H9 (cell line): ENCODE data around the gene MRPS21. TPM values are rescaled to one million over a fixed set of nuclear protein-coding genes. Genes with fewer than 3 reads are reported as not detected.

ENCODE experiments used
- DNase-seq: peaks from one replicate; pipeline ENCODE4 v3.0.0-alpha.2; 2017
- H2AFZ ChIP-seq: one replicate; pipeline ENCODE4 v1.6.1; 2013; ENCODE audit warnings: mild to moderate bottlenecking, low read length, control low read depth, moderate library complexity
- H2AK5ac ChIP-seq: 2 replicates; pipeline ENCODE4 v1.6.1; 2013; ENCODE audit warnings: low read length, control low read depth, mixed read lengths; ENCODE audit not compliant: insufficient read length
- H2BK120ac ChIP-seq: one replicate; pipeline ENCODE4 v1.6.1; 2013; ENCODE audit warnings: low read depth, mild to moderate bottlenecking, low read length, control low read depth, inconsistent platforms; ENCODE audit not compliant: poor library complexity, severe bottlenecking
- H2BK12ac ChIP-seq: 2 replicates; pipeline ENCODE4 v1.6.1; 2013; ENCODE audit warnings: low read length, control low read depth, mixed read lengths, low read depth; ENCODE audit not compliant: insufficient read length
- H2BK15ac ChIP-seq: 2 replicates; pipeline ENCODE4 v1.6.1; 2013; ENCODE audit warnings: low read depth, low read length, control low read depth
- H2BK20ac ChIP-seq: one replicate; pipeline ENCODE4 v1.6.1; 2013; ENCODE audit warnings: low read depth, mild to moderate bottlenecking, low read length, control low read depth, inconsistent platforms; ENCODE audit not compliant: poor library complexity, severe bottlenecking
- H2BK5ac ChIP-seq: 2 replicates; pipeline ENCODE4 v1.6.1; 2013; ENCODE audit warnings: low read length, control low read depth, mixed read lengths; ENCODE audit not compliant: insufficient read length
- H3K14ac ChIP-seq: 2 replicates; pipeline ENCODE4 v1.6.1; 2013; ENCODE audit warnings: low read length, control low read depth; ENCODE audit not compliant: insufficient read depth
- H3K18ac ChIP-seq: 2 replicates; pipeline ENCODE4 v1.6.1; 2013; ENCODE audit warnings: low read depth, mild to moderate bottlenecking, mixed read lengths, low read length, control low read depth; ENCODE audit not compliant: insufficient read length
- H3K23ac ChIP-seq: 2 replicates; pipeline ENCODE4 v1.6.1; 2013; ENCODE audit warnings: low read length, control low read depth, mixed read lengths, low read depth; ENCODE audit not compliant: insufficient read length
- H3K23me2 ChIP-seq: 2 replicates; pipeline ENCODE4 v1.6.1; 2013; ENCODE audit warnings: low read depth, mild to moderate bottlenecking, mixed read lengths, low read length, control low read depth; ENCODE audit not compliant: insufficient read length, poor library complexity, severe bottlenecking
- H3K27ac ChIP-seq: 2 replicates; pipeline ENCODE4 v1.5.1; 2013; ENCODE audit warnings: low read length, control low read depth, mixed read lengths, low read depth; ENCODE audit not compliant: insufficient read length
- H3K27me3 ChIP-seq: 2 replicates; pipeline ENCODE4 v1.6.1; 2013; ENCODE audit warnings: low read length, control low read depth, inconsistent platforms; ENCODE audit not compliant: insufficient read depth
- H3K4ac ChIP-seq: 2 replicates; pipeline ENCODE4 v1.6.1; 2013; ENCODE audit warnings: low read depth, mild to moderate bottlenecking, control low read depth, inconsistent platforms, low read length, moderate library complexity
- H3K4me1 ChIP-seq: 2 replicates; pipeline ENCODE4 v1.6.1; 2013; ENCODE audit warnings: low read length, control low read depth, inconsistent platforms; ENCODE audit not compliant: insufficient read depth
- H3K4me2 ChIP-seq: 2 replicates; pipeline ENCODE4 v1.6.1; 2013; ENCODE audit warnings: low read length, control low read depth, mixed read lengths; ENCODE audit not compliant: insufficient read length, insufficient read depth
- H3K56ac ChIP-seq: 2 replicates; pipeline ENCODE4 v1.6.1; 2013; ENCODE audit warnings: low read depth, mild to moderate bottlenecking, mixed read lengths, low read length, control low read depth; ENCODE audit not compliant: insufficient read length
- H3K79me1 ChIP-seq: 2 replicates; pipeline ENCODE4 v1.6.1; 2013; ENCODE audit warnings: low read depth, mild to moderate bottlenecking, moderate library complexity, low read length, control low read depth, inconsistent platforms; ENCODE audit not compliant: insufficient read depth, poor library complexity, severe bottlenecking
- H3K79me2 ChIP-seq: 2 replicates; pipeline ENCODE4 v1.6.1; 2013; ENCODE audit warnings: low read length, control low read depth, inconsistent platforms; ENCODE audit not compliant: insufficient read depth
- H3K9ac ChIP-seq: 2 replicates; pipeline ENCODE4 v1.6.1; 2013; ENCODE audit warnings: low read length, control low read depth, mixed read lengths; ENCODE audit not compliant: insufficient read length; ENCODE audit errors: extremely low read depth
- H3K9me3 ChIP-seq: one replicate; pipeline ENCODE4 v1.6.1; 2013; ENCODE audit warnings: low read depth, low read length, inconsistent platforms; ENCODE audit not compliant: control insufficient read depth
- H3T11ph ChIP-seq: one replicate; pipeline ENCODE4 v1.6.1; 2013; ENCODE audit warnings: mild to moderate bottlenecking, low read length, control low read depth, inconsistent platforms
- H4K20me1 ChIP-seq: one replicate; pipeline ENCODE4 v1.6.1; 2013; ENCODE audit not compliant: control insufficient read depth, insufficient read length, insufficient read depth
- H4K5ac ChIP-seq: 2 replicates; pipeline ENCODE4 v1.6.1; 2013; ENCODE audit warnings: low read depth, mild to moderate bottlenecking, mixed read lengths, low read length, control low read depth; ENCODE audit not compliant: insufficient read length
- H4K8ac ChIP-seq: replicated peaks from 2 replicates; pipeline ENCODE4 v1.6.1; 2013; ENCODE audit warnings: low read length, control low read depth, mixed read lengths, low read depth; ENCODE audit not compliant: insufficient read length
- H4K91ac ChIP-seq: 2 replicates; pipeline ENCODE4 v1.6.1; 2013; ENCODE audit warnings: low read depth, mild to moderate bottlenecking, moderate library complexity, mixed read lengths, low read length, control low read depth; ENCODE audit not compliant: insufficient read length
- H3K27ac Mint-ChIP-seq, 3 experiments: 2 replicates in 2 of 3; 3 replicates in 1 of 3; pipeline ENCODE4 v1.8.0; 2020 to 2021; ENCODE audit warnings: mixed read lengths in 3 of 3, mild to moderate bottlenecking in 1 of 3, moderate library complexity in 1 of 3
- H3K27me3 Mint-ChIP-seq: 2 replicates; pipeline ENCODE4 v1.8.0; 2021; ENCODE audit warnings: low read depth, mild to moderate bottlenecking, moderate library complexity, mixed read lengths
- H3K36me3 Mint-ChIP-seq, 3 experiments: 2 replicates in 2 of 3; 3 replicates in 1 of 3; pipeline ENCODE4 v1.8.0; 2020 to 2021; ENCODE audit warnings: low read depth in 3 of 3, mixed read lengths in 3 of 3; ENCODE audit not compliant: insufficient read depth in 1 of 3
- H3K4me1 Mint-ChIP-seq, 2 experiments: 2 replicates each; pipeline ENCODE4 v1.8.0; 2020; ENCODE audit warnings: mixed read lengths in 2 of 2
- H3K4me3 Mint-ChIP-seq, 2 experiments: 2 replicates in 1 of 2; 3 replicates in 1 of 2; pipeline ENCODE4 v1.8.0; 2020 to 2021; ENCODE audit warnings: mild to moderate bottlenecking in 2 of 2, mixed read lengths in 2 of 2, moderate library complexity in 1 of 2
- H3K9me3 Mint-ChIP-seq, 2 experiments: 2 replicates in 1 of 2; 3 replicates in 1 of 2; pipeline ENCODE4 v1.8.0; 2020; ENCODE audit warnings: mild to moderate bottlenecking in 2 of 2, mixed read lengths in 2 of 2, moderate library complexity in 1 of 2
- WGBS: extraction: QIAGEN DNeasy Blood & Tissue Kit; methylation state at CpG from one replicate; pipeline ENCODE4 v1.1.7; 2013; ENCODE audit warnings: missing lambda C conversion rate, low lambda C conversion rate, mixed read lengths; ENCODE audit not compliant: insufficient read length; ENCODE audit errors: extremely low coverage; 5-methylcytosine and 5-hydroxymethylcytosine counted together
- total RNA-seq: library from RNA; stranded (reverse); gene quantifications from 2 replicates; pipeline ENCODE4 v1.2.1, GENCODE V29; 2021
- TF ChIP-seq, protein P1 (sequence below): fragments of 200-600 bp; sonication (generic); conservative IDR thresholded peaks from 3 replicates; pipeline ENCODE4 v1.8.0; 2021; ENCODE audit warnings: antibody characterized with exemption, mild to moderate bottlenecking

The MRPS21 gene
- total RNA-seq, 1 experiment from 2014 or later: 113 TPM

DNA sequence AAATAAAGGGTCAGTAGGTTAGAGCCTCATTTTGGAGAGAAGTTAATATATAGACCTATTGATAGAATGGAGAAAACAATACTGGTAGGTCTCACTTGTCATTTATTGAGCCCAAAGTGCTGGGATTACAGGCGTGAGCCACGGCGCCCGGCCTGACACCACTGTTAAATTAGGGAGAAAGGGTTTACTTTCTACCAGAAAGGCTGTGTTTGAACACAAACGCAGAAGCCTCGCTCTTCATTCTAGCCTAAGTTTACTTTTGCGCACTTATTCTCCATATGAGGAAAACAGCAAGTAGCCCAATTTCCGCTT is 27.0 kb downstream of the MRPS21 start:
- no peaks in the 10 kb centered on the region for H3K79me1 ChIP-seq
- no peak overlapping the region for H3K9ac ChIP-seq
- no peaks in the 10 kb centered on the region for H3K4me1 ChIP-seq
- no peaks in the 10 kb centered on the region for H4K20me1 ChIP-seq
- 0 out of 7 replicates have a peak overlapping the region, but pooled peaks of 1 of the 3 experiments have one; percentile 99 for H3K27ac Mint-ChIP-seq
- no peak overlapping the region for H2AK5ac ChIP-seq
- no peak overlapping the region for H3K14ac ChIP-seq
- no peak overlapping the region for H4K91ac ChIP-seq
- no peak overlapping the region for H2BK12ac ChIP-seq
- no peak overlapping the region for H2BK5ac ChIP-seq
- no peak overlapping the region for H4K5ac ChIP-seq
- peaks cover 8 to 20% (median 20%) of the 10 kb centered on the region in 3 experiments; a peak in 6 of 7 replicates for H3K36me3 Mint-ChIP-seq
- H3K27me3 ChIP-seq: no peaks in the 10 kb centered on the region
- no peaks in the 10 kb centered on the region for H3K9me3 ChIP-seq
- H2BK15ac ChIP-seq: no peak overlapping the region
- H2AFZ ChIP-seq: no peak overlapping the region
- H2BK120ac ChIP-seq: no peak overlapping the region
- WGBS: no CpG with 5 or more reads among the region's 8 CpGs
- no peak overlapping the region for H4K8ac ChIP-seq
- TF ChIP-seq, protein P1, sequence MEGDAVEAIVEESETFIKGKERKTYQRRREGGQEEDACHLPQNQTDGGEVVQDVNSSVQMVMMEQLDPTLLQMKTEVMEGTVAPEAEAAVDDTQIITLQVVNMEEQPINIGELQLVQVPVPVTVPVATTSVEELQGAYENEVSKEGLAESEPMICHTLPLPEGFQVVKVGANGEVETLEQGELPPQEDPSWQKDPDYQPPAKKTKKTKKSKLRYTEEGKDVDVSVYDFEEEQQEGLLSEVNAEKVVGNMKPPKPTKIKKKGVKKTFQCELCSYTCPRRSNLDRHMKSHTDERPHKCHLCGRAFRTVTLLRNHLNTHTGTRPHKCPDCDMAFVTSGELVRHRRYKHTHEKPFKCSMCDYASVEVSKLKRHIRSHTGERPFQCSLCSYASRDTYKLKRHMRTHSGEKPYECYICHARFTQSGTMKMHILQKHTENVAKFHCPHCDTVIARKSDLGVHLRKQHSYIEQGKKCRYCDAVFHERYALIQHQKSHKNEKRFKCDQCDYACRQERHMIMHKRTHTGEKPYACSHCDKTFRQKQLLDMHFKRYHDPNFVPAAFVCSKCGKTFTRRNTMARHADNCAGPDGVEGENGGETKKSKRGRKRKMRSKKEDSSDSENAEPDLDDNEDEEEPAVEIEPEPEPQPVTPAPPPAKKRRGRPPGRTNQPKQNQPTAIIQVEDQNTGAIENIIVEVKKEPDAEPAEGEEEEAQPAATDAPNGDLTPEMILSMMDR: no peak
- peaks cover 13% of the 10 kb centered on the region; the same call in 1 of the 2 replicates for H3K79me2 ChIP-seq
- H3K4ac ChIP-seq: no peak overlapping the region
- H3K18ac ChIP-seq: no peak overlapping the region
- H3K4me3 Mint-ChIP-seq: peak overlapping the region; percentile 99 to 100
- no peaks in the 10 kb centered on the region for H3K23me2 ChIP-seq
- H3K4me1 Mint-ChIP-seq: peaks cover 4 to 5% of the 10 kb centered on the region in 2 experiments; a peak in 2 of 4 replicates
- H3T11ph ChIP-seq: no peak overlapping the region
- H3K23ac ChIP-seq: no peak overlapping the region
- H3K9me3 Mint-ChIP-seq: no peaks in the 10 kb centered on the region
- H3K56ac ChIP-seq: no peak overlapping the region
- no peaks in the 10 kb centered on the region for H3K27me3 Mint-ChIP-seq
- H2BK20ac ChIP-seq: no peak overlapping the region
- H3K27ac ChIP-seq: no peak overlapping the region
- H3K4me2 ChIP-seq: no peak overlapping the region
- DNase-seq: no peak
